GM12801 (cell line): Measurements from ENCODE around the gene FARS2.

ENCODE experiments used
- TF ChIP-seq, protein P1 (sequence below): IDR thresholded peaks from one replicate; pipeline ENCODE4 v1.5.1; 2011; ENCODE audit warnings: control low read depth; ENCODE audit not compliant: insufficient read length; ENCODE audit errors: extremely low read depth

Gene FARS2

DNA sequence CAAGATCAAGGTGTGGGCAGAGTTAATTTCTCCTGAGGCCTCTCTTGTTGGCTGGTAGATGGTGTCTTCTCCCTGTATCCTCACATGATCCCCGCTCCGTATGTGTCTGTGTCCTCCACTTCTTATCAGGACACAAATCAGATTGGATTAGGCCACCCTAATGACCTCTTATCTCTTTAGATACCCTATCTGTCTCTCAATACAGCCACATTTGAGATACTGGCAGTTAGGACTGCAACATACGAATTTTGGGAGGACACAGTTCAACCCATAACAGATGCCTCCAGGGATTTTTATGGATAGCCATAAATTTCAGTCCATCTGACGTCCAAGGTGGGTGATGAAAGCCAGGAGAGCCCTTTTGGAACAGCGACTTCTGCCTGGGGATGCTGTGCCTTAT lies 376.4 kb downstream of the FARS2 start:
- TF ChIP-seq, protein P1, sequence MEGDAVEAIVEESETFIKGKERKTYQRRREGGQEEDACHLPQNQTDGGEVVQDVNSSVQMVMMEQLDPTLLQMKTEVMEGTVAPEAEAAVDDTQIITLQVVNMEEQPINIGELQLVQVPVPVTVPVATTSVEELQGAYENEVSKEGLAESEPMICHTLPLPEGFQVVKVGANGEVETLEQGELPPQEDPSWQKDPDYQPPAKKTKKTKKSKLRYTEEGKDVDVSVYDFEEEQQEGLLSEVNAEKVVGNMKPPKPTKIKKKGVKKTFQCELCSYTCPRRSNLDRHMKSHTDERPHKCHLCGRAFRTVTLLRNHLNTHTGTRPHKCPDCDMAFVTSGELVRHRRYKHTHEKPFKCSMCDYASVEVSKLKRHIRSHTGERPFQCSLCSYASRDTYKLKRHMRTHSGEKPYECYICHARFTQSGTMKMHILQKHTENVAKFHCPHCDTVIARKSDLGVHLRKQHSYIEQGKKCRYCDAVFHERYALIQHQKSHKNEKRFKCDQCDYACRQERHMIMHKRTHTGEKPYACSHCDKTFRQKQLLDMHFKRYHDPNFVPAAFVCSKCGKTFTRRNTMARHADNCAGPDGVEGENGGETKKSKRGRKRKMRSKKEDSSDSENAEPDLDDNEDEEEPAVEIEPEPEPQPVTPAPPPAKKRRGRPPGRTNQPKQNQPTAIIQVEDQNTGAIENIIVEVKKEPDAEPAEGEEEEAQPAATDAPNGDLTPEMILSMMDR = no peak

DNA sequence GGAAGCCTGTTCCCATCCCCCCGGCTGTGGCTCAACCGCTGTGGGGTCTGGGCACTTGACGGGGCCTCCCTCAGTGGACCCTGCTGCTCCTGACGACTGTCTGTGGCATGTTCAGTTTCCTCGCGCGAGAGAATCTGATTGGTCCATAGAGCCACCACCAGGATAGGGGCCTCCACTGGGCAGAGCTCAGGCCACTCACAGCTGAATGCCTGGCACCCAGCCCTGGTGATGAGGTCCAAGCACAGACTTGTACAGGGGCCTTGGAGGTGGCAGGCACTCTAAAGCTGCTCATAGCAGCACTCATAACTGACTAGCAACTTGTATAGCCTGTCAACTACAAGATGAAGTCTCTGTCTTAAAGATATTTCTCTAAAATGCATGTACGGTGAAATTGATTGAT lies 377.4 kb downstream of the FARS2 start:
- TF ChIP-seq, protein P1 = no peak

DNA sequence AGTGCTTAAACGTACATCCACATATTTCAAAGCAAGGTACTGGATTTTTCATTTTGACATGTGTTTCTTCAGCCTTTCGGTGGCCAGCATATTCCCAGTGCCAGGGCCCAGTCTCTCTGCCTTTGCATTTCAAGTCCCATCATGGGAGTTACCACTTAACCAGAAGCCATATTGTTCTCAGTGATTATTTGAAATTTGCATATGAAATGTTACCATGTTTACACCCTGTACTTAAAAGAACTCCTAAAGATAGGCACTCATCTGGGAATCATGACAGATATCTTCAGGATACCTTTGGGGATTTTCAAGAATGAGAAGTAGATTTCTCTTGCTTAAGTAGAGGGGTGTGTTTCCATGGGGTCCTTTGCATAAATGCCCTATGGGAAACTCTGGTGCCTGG lies 377.9 kb downstream of the FARS2 start:
- TF ChIP-seq, protein P1 = no peak

DNA sequence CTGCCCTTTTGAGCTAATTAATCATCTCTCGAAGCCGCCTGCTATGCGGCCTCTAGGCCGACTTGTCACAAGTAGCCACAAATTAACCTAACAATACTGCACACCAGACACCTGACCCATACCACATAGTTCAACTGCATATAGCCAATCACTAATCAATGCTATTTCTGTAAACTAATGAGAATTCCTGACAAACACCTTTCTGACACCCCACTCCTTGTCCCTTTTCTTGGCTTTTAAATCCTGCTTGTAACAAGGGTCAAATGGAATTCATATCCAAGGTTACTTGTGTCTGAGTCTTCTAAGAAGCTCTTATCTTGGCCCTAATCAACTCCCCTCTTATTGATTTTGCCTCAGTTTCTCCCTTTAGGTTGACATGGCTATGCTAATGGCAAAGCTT lies 379.3 kb downstream of the FARS2 start:
- TF ChIP-seq, protein P1 = no peak

DNA sequence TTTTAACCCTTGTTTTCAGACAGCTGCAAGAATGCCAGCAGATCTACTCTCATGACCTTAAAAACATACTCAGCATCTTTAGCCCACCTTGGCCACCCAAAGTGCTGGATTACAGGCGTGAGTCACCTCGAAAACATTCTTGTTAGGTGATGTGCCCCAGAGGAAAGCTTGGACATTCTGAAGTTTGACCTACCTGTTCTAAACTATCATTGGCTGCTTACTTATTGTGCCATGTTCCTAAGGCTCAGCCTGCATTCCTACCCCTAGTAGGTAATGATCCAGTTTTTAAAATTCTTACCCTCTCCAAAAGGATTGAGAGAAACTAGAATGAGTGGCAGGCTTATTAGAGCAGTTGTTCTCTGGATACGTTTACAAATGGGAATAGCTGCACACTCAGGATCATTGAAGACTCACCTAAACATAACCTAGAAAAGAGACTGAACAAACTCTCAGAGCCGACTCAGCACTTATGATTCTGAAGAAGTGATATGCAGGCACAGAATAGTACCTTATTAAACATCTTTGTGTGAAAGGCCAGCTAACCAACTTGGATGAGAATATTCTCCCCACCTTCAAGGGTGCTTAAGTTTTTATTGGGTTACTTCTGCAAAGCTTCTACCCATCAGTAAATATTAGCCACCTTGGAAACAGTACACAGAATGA lies 383.3 kb downstream of the FARS2 start:
- TF ChIP-seq, protein P1 = no peak

DNA sequence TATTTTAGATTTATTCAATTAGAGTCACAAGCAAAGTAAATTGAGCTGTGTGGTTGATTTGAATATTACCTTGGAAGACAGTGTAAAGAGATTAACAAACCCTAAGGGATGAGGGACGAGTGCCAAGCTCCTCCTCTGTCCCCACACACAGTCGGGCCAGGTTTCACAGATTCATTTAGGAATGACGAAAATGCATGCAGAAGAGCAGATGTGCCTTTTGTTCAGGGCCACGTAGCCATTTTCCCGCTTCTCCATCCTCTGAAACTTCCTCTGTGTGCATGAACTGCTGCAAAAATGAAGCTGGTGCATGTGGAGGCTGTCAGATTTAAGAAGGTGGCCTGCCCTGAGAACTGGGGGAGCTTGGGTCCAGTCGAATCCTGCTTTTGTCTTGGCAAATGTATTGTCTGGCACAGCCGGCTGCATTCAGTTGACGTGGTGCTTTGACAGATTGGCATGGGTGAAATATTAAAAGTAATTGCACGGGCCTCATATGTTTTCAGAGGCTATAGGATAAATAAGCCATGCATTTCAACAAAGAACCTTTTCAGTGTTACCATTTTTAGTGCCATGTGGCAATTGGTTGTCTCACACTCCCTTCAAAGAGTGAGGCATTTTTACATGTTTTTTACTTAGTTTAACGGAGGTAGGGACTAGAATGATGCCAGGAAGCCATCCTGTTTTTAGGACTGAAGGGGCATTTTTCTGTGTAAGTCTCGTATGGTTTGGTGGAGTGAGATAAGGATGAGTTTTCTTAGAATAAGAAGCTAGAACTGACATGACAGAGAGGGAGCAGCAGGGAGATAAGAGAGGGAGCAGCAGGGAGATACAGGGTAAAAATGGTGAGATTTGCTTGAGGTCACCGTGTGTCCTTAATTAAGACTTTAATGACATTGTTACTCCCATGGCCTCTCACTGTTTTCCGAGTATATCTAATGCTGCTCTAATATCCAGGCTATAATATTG lies 384.3 kb downstream of the FARS2 start:
- TF ChIP-seq, protein P1 = no peak

DNA sequence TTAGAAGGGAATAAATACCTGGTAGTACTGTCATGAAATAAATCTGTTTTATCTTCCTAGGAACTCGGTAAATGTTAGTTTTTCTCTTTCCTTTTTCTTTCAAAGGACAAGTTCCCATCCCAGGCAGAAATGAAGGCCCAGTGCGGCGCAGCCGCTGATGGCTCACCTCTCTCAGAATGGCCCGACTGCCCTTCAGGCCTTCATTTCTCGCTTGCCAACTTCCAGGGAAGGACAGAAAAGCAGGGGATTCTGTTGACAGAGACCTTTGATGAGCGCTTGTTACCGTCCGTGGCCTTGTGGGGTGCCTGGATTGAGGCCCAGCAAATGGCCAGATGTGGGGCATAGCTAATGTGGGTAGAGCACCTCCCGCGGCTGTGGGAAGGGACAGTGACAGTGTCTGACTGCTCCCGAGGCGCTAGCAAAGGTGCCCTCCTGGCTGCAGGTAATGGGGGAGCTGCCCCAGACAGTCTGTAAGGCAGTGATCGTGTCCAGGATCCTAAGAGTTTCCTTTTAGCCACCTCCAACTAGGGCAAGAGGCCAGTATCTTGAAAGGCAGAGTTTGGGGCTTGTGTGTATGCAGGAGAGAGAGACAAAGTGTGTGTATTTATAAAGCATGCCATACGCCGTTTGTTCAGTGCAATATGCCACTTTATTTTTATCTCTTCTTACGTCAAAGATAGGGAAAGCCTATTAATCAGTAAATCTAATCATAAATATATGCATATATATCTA lies 391.3 kb downstream of the FARS2 start:
- TF ChIP-seq, protein P1 = no peak
